ENCODE data around the gene HIP1.
"Not testable (repeated sequence)": the region's sequence is repeated elsewhere in the genome, so short reads cannot be mapped to it uniquely, and the experiment has no call there.

The HIP1 gene

DNA sequence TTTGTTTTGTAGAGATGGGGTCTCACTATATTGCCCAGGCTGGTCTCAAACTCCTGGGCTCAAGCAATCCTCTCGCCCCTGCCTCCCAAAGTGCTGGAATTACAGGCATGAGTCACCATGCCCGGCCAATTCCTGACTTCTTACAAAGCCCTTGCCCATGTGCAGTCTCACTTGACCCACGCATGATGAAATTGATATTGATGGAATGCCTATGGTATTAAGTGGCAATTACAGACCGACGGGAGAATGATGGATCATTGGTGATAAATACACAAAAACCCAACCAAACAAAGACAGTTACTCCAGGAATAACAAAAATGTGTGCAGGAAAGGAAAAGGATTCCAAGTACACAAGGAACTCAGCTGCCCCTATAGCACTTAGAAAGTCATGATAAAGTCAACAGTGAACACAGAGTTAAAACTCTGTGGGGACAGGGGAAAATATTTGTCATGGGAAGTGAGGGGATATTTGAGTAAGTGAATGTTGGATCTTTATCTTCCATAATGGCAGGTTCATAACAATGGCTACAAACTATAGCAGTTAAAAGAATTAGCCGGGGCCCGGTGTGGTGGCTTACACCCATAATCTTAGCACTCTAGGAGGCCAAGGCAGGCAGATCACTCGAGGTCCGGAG lies 21.6 kb downstream of the HIP1 start:
- no peak for DNase-seq (ENCODE audit: low read depth in 3 of 3)

DNA sequence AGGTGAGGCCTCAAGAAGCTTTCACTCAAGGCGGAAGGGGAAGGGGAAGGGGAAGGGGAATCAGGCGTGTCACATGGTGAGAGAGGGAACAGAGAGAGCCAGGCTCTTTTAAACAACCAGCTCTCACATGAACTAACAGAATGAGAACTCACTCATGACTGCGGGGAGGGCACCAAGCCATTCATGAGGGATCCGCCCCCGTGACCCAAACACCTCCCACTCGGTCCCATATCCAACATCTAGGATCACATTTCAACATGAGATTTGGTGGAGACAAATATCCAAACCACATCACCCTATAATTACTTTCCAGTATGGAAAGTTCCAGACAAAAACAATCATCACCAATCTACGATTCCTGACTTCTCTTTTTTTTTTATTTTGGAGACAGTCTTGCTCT lies 22.9 kb downstream of the HIP1 start:
- DNase-seq (ENCODE audit: low read depth in 3 of 3): no peak

DNA sequence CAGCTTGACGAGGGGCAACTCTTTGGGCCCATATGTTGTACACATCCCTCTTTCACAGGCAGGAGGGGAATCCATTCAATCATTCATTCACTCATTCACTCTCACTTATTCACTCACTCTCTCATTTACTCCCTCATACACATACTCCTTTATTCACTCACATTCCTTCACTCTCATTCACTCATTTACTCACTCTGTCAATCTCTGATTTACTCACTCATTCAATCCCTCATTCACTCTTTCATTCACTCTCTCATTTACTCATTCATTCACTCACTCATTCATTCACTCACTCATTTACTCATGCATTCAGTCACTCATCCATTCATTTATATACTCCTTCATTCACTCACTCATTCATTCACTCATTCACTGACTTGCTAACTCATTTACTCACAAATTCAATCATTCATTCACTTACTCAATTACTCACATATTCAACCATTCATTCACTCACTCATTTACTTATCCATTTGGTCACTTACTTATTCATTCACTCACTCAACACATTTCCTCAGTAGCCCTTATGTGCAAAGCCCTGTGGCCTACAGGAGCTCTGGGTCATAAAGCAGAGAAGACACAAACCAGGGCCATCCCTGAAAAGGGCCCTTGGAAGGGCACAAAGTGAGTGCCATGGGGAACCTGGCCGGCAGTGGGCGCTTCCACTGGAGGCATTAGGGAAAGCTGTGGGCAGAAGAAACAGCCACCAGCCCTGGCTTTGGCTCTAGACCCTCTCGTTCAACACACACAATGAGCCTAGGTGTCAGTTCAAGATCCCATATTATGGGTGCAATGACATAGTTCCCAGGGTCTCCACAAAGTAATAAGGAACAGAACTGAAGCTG lies 26.0 kb downstream of the HIP1 start:
- DNase-seq (ENCODE audit: low read depth in 3 of 3): no peak

DNA sequence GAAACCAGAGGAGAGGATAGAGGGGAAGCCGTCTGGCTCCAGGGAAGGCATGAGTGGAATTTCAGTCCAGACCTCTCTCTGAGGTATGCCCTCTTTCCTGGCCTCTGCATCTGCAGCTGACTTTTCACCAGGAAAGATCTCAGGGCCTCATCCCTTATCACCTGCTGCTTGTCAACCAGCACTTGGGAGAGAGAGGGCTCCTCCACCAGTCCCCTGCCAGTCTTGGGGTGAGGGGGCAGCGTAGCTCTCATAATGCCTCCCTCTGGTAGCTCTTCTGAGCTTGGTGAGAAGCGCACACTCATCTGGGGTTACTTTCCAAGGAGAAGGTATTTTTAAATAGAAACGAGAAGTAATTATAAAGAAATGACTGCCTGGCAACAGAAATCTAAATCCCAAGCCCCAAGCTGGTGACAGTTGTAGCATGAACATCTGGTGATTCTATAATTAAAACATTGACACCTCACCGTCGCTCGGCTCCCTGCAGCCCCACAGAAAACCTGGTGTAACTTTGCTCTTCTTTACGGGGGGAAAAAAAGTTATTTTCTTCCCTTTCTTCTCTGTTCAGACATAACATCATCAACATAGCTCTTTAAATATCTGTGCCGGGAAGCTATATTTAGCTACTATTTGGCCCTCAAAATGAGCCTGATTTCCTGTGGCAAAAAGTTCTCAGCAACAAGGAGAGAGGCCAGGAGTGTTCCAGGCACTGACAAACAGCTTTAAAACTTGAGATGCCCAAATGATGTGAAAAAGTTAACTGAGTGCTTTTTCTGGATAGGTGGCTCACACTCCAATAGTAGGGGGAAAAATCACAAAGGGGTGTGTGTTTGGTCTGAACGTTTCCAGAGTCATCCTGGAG lies 26.9 kb downstream of the HIP1 start:
- DNase-seq (ENCODE audit: low read depth in 3 of 3): no peak

DNA sequence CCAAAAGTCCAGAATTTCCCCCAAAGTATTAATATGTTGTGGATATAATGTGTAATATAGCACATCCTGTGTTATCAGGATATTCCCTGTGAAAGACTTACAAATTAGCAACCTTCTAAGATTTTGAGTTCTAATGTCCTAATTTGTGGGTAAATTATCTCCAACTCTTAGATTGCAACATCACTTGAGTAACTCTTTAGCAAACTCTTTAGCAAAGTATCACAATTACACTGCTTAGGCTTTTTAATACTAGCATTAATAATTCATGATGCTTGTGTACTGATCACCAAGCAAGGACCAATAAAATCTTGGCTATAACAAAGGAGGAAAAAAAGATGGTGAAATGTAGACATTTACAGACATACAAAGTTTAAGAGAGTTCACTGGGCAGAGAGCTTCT lies 27.7 kb downstream of the HIP1 start:
- no peak for DNase-seq (ENCODE audit: low read depth in 3 of 3)

DNA sequence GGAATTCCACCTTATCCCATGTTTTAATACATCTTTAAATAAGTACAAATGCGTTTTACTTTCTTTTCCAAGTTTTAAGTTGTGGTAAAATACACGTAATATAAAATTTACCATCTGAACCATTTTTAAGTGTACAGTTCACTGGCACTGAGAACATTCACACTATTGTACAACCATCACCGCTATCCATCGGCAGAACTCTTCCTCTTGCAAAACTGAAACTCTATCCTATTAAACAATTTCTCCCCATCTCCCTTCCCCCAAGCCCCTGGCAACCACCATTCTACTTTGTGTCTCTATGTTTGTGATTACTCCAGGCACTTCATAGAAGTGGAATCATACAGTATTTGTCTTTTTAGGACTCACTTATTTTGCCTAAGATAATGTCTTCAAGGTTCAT lies 33.8 kb downstream of the HIP1 start:
- DNase-seq (ENCODE audit: low read depth in 3 of 3): no peak

DNA sequence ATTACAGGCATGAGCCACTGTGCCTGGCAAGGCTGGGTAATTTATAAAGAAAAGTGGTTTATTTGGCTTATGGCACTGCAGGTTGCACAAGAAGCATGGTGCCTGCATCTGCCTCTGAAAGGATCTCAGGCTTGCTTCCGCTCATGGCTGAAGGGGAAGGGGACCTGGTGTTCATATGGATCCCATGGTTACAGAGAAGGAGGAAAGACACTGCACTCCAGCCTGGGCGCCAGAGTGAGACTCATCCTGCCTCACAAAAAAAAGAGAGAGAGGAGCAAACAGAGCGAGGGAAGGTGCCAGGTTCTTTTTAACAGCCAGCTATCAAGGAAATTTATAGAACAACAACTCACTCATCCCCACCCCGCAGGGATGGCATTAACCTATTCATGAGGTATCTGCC lies 36.2 kb downstream of the HIP1 start:
- no peak for DNase-seq (ENCODE audit: low read depth in 3 of 3)

DNA sequence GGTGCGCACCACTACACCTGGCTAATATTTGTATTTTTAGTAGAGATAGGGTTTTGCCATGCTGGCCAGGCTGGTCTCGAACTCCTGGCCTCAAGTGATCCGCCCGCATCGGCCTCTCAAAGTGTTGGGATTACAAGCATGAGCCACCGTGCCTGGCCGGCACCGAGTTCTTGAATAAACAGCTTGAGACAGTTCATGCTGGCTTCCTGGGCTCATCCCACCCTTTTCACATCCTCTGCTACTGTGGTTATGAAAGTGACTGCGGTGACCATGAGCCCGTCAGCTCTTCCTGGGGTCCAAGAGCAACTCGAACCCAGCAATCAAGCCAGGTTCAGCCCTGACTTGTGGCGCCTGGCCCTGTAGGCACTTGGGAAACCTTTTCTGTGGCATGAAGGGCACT lies 38.7 kb downstream of the HIP1 start:
- no peak for DNase-seq (ENCODE audit: low read depth in 3 of 3)

DNA sequence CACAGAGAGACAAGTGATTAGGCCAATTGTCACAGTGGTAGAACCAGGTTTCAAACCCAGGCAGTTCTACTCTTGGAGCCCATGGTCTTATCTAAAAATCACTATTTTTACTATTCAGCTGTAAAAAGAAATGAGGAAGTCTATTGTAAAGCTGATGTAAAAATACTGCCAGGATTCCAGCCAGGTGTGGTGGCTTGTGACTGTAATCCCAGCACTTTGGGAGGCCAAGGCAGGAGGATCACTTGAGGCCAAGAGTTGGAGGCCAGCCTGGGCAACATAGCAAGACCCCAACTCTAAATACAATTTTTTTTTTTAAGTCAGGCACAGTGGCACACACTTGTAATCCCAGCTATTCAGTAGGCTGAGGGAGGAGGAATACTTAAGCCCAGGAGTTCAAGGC lies 40.4 kb downstream of the HIP1 start:
- DNase-seq (ENCODE audit: low read depth in 3 of 3): no peak

DNA sequence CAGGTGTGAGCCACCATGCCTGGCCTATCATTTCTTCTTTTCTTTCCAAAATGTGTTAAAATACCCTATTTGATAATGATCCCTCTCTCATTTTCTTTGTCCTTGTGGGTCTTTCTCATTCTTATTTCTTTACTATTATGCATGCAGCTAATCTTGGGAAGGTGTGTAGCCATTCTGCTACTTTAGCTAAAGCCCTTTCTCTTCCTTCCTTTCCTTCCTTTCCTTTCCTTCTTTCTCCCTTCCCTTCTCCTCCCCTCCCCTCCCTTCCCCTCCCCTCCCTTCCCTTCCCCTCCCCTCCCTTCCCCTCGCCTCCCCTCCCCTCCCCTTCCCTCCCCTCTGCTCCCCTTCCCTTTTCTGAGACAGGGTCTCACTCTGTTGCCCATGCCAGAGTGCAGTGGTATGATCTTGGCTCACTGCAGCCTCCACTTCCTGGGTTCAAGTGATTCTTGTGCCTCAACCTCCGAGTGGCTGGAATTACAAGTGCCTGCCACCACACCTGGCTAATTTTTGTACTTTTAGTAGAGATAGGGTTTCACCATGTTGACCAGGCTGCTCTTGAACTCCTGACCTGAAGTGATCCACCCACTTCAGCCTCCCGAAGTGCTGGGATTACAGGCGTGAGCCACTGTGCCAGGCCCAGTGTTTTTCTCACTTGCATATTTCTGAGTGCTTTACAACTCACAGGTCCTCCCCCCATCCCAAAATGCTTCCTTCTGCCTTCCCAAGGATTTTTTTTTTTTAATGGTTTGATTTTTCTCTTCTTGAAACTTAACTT lies 42.3 kb downstream of the HIP1 start:
- no peak for DNase-seq (ENCODE audit: low read depth in 3 of 3)

DNA sequence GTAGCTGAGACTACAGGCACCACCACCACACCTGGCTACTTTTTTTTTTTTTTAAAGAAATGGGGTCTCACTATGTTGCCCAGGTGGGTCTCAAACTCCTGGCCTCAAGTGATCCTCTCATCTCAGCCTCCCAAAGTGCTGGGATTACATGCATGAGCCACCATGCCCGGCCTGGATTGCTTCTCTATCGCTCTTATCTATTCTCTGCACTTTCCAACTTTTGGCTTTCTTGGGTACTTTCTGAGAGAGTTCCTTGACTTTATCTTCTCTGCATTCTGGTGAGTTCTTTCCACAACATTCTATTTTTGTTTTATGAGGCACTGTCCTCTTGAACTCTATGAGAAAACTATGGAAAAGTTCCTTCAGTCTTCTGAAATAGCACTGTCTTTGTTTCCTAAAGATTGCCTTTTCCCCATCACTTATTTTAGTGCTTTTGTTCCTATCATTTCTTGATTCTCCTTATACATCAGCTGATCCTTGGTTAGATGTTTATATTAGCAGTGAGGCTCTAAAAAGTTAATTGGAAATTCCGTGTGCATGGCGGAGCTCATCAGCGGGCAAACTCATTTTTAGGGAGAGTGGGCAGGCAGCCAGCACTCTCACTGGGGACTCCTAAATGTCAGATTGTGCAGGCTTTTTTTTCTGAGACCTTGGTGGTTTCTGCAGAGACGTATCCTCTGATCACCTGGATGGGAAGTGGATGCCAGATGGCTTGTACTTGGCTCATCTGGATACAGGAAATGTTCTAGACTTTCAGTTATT lies 43.9 kb downstream of the HIP1 start:
- DNase-seq (ENCODE audit: low read depth in 3 of 3): no peak

DNA sequence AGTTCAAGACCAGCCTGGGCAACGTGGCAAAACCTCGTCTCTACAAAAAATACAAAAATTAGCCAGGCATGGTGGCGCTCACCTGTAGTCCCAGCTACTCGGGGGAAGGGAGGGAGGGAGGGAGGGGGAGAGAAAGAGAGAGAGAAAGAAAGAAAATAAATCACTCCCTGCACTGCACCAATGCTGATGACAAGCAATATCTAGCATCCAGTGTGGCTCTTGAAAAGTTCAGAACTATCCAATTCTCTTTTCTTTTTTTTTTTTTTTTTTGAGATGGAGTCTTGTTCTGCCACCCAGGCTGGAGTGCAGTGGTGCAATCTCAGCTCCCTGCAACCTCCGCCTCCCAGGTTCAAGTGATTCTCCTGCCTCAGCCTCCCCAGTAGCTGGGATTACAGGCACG lies 45.1 kb downstream of the HIP1 start:
- not testable (repeated sequence) for DNase-seq (ENCODE audit: low read depth in 3 of 3)

DNA sequence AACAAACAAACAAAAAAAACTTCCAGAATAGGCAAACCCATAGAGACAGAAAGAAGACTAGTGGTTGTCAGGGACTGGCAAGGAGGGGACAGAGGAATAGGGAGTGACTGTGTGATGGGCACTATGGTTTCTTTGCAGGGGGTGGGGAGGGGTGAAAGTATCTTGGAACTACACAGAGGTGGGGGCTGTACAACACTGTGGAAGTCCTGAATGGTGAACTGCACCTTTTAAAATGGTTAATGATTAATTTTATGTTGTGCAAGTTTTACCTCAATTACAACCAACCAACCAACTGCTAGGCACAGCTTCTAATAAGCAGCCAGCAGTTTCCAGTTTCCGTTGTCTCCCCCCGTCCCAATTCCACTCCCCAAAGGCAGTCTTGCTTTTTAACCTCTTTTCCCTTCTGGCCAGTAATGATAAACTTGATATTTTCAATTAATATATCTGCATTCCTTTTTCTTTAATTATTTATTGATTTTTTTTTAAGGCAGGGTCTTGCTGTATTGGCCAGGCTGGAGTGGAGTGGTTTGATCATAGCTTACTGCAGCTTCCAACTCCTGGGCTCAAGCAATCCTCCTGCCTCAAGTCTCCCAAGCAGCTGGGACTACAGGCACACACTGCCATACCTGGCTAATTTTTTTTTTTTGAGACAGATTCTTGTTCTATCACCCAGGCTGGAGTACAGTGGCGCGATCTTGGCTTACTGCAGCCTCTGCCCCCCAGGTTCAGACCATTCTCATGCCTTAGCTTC lies 46.8 kb downstream of the HIP1 start:
- DNase-seq (ENCODE audit: low read depth in 3 of 3): no peak

DNA sequence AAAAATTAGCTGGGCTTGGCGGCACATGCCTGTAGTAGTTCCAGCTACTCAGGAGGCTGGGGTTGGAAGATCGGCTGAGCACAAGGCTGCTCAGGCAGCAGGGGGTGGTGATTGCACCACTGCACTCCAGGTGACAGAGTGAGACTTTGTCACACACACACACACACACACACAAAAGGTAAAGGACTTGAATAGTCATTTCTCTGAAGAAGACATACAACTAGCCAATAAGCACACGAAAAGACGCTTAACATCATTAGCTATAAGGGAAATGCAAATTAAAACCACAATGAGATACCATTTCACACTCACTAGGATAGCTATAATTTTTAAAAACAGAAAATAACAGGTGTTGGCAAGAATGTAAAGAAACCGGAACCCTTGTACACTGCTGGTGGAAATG lies 48.6 kb downstream of the HIP1 start:
- DNase-seq (ENCODE audit: low read depth in 3 of 3): no peak

DNA sequence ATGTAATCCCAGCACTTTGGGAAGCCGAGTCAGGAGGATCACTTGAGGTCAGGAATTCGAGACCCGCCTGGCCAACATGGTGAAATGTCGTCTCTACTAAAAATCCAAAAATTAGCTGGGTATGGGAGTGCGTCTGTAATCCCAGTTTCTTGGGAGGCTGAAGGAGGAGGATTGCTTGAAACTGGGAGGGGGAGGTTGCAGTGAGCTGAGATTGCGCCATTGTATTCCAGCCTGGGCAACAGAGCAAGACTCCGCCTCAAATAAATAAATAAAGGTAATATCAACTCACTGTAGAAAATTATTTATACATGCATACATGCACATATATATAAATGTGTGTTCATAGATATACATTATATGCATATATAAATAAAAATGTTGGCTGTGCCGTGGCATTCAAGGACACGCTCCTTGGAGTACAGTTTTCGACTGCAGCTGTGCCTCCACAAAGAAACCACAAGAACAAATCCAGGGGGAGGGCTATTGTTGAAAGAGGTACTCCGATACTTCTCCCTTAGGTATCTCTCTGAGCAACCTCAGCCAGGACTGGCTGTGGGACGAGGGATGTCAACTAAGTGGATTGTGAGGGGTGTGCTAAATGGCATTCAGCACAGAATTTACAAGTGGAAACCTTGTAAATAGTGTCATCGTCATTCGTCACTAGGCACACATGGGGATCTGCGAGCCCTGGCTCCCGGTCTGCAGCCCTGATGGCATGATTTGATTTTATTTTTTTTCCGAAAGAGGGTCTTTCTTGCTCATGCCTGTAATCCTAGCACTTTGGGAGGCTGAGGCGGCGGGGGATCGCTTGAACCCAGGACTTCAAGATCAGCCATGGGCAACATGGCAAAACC lies 49.3 kb downstream of the HIP1 start:
- DNase-seq (ENCODE audit: low read depth in 3 of 3): no peak

DNA sequence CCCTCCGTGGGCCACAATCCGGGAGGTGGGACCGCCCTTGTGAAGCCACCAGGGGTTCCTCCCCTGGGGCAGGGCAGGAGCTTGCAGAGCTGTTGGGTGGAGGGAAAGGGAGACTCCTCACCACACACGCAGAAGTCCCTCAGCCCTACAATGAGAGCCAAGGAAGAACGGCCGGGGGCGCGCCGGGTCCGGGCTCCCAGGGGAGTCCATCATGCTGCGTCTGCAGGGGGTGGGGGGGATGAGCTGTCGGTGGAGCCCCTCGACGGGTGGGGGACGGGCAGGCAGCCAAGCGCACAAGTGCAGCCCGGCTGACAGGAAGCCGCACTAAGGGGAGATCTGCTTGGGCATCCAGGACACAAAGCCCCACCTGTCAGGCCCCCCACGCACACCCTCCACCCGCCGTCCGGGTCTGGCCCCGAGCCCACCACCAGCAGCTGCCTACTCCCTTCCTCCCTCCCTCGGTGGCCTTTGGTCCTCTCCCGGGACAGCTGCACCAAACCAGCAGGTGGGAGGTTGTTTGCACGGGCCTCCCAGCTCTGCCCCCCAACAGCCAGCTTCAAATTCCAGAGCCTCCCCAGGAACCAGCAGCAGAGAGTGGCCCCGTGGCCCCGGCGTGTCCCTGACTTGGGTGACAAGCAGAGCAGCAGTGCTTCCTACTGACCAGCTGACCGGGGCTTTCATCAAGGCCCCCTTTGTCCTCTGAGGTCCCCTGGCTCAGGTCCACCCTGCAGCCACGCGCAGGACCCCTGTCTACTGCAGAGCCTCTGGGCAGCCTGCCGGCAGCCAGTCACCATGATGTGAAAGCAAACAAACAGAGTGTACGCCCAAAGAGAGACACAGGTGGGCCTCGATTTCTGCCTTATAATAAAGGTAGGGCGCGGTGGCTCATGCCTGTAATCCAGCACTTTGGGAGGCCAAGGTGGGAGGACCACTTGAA lies 50.3 kb downstream of the HIP1 start:
- no peak for DNase-seq (ENCODE audit: low read depth in 3 of 3)

DNA sequence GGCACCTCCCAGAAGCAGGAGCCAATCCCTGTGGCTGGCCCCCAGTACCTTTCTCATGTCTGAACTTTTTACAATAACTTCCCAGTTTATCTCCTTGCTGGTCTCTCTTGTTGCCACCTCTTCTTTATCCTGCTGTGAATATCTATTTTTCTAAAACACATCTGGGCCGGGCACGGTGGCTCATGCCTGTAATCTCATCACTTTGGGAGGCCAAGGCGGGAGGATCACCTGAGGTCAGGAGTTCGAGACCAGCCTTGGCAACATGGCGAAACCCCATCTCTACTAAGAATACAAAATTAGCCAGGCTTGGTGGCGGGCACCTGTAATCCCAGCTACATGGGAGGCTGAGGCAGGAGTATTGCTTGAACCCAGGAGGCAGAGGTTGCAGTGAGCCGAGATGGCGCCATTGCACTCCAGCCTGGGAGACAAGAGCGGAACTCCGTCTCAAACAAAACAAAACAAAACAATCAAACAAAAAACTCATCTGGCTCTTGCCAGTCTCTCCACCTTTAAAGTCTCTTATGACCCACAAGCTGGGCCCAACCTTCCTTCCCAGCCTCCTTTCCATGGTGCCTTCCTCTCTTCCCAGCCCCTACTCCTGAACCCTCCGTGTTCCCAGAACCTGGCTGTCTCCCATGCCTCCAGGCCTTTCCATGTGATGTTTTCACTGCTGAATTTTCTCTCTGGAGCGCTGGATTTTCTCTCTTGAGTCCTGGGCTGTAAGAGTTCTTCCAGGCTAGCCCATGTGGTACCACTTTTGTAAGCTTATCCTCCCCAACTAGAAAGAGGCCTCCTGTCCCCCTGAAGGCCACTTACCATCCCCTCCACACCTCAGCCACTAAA lies 51.3 kb downstream of the HIP1 start:
- DNase-seq (ENCODE audit: low read depth in 3 of 3): no peak

Measured in stimulated activated CD4-positive, alpha-beta T cell treated with anti-CD3 and anti-CD28 coated beads, TNF-alpha, amount 100 ng/mL, for 48 hours (primary cell).